T-helper 2 cell (primary cell): ENCODE measurements around the gene TMEM139.
A peak's percentile ranks its signal among the peaks of the same experiment; 100 is the strongest.
"Not testable (repeated sequence)": the region's sequence is repeated elsewhere in the genome, so short reads cannot be mapped to it uniquely, and the experiment has no call there.

ENCODE experiments used
- DNase-seq, 5 experiments: peaks; one replicate each; pipeline versions ENCODE4 v3.0.0 to v3.0.0-alpha.2; 2012 to 2022

TMEM139 gene

GRCh38 chr7:143289888-143290287, 5.1 kb downstream of the TMEM139 start:
- DNase-seq, result not testable (repeated sequence)

DNA sequence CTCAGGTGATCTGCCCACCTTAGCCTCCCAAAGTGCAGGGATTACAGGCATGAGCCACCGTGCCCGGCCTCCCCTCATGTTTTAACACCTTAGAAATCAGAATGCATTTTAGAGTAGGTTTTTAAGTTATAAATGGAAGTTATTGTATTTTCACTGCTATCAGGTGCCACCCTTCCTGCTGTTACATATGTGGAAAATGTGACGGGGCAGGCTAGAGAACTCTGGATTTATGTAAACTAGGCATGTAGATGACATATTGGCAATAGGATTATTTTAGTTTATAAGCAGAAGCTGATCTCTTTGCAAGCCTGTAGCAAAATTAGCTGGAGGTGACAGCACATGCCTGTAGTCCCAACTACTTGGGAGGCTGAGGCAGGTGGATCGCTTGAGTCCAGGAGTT, 5.5 kb downstream of the TMEM139 start:
- DNase-seq, result no peak

- DNase-seq, result no peak
Observed at GRCh38 chr7:143292876-143293275, 8.1 kb downstream of the TMEM139 start.

DNA sequence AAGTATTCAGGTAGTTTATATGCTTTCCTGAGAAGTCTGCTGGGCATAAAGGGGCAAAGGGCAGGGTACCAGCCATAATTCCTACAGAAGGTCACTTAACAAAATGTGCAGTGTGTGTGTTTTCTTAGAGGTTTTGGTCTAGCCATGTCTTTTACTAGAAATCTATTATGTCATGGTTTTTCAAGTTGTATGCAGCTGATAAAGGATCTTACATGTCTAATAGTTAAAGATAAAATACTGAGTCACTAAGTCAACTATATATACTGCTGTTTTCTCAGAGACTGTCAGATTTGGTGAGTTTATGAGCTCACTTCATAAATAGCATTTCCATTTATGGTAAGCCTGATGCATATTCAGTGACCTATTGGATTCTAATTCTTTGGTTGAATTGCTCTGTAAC, 11.1 kb downstream of the TMEM139 start:
- DNase-seq, result no peak

DNA sequence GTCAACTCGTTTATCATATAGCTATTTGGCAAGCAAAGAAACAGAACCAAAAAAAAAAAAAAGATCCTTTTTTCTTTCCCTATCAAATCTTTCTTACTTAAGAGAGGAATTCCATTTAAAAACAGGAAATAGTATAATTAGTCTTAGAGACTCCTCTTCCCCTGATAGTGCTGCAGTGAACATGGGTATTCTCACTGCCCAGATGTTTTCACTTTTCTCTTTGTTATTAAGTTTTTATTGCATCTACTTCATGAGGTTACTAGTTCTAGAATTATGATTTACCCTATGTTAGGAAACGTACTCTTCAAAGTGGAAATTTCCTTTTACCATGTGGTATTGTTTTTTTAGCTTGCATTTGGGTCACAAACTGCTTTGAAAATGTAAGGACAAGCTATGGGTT, 11.9 kb downstream of the TMEM139 start:
- DNase-seq, result no peak

GRCh38 chr7:143299346-143299745, 14.6 kb downstream of the TMEM139 start:
- DNase-seq, result no peak

GRCh38 chr7:143299840-143300239, 15.1 kb downstream of the TMEM139 start:
- peak; percentile 17 to 74 (median 42) for DNase-seq

DNA sequence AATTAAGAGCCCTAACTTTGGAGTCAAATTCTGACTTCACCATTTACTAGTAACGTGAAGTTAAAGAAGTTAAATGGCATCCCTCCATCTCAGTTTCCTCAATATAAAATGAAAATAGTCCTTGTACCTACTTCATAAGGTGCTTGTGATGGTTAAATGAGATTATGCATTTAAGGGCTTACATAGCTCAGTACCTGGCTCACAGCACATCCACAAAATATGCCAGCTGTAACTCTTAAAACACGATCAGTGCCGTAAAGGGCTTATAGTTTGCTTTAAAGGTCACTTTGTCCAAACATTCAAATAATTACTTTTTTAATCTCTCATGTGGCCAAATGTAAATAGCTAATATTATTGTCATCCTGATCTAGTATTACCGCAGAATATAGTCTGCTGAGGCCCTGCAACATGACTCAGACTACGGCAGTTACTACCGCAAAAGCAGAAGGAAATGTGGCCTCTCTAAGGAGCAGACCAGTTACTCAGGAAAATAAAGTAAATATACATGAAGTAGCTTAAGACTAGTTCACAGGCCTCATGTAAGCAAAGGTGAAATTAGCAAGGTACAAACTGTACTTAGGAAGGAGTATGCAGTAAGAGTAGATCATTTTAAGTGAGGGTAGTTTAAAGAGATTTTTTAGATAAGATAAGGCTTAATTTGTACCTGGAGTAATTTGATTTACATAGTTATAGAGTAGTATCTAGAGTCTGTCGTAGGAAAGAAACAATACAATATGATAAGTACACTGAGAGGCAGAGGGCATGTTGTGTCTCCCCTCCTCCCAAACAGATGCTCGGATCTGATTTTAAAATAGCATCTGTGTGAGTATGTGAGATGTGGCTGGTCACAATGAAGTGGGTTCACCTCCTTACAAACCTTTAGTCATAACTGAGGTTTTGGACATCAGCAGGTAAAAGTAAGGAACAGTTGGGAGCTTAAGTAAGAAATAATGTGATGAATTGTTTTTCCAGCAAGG, 16.5 kb downstream of the TMEM139 start:
- no peak for DNase-seq

DNA sequence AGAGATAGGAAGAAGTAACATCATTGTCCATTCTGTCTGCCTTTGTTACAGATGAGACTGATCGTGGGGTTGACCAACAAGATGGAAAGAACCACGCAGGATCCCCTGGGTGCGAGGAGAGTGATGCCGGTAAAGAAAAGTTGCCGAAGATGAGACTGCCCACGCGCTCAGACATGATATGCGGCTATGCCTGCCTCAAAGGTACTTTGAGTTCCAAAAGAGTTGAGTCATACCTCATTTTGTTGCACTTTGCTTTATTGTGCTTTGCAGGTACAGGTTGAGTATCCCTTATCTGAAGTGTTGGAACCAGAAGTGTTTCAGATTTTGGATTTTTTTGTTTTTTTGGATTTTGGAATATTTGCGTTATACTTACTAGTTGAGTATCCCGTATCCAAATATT, 19.0 kb downstream of the TMEM139 start:
- no peak for DNase-seq

- DNase-seq, result no peak
Observed at GRCh38 chr7:143304938-143305337, 20.2 kb downstream of the TMEM139 start.

- DNase-seq, result peak; percentile 23 to 82 (median 60)
Observed at GRCh38 chr7:143305423-143306070, 20.8 kb downstream of the TMEM139 start.

DNA sequence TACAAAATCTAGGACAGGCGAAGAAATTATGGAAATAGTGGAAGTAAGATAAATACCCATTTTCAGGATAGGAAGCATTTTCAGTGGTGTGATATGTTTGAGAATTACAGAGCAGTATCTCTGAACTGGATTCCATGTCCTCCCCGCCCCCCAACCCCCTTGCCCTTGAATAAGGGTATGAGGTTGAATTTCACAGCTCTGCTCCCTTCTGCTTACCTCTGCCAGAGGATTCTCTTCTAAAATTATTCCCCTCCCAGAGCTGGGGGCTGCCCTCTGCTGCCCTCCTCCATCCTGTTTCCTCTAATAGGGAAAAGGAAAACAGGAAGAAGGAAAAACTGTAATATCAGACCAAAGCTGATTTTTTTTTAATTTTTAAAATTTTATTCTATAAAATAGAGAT, 23.9 kb downstream of the TMEM139 start:
- DNase-seq, result no peak

DNA sequence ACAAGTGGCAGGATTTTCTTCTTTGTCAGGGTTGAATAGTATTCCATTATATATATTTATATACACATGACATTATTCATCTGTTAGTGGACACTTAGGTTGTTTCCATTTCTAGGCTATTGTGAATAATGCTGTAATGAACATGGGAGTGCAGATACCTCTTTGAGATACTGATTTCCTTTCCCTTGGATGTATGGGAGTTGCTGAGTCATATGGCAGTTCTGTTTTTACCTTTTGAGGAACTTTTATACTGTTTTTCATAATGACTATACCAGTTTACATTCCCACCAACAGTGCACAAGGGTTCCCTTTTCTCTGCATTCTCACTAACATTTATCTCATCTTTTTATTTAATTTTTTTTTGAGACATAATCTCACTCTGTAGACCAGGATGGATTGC, 29.4 kb downstream of the TMEM139 start:
- no peak for DNase-seq

DNA sequence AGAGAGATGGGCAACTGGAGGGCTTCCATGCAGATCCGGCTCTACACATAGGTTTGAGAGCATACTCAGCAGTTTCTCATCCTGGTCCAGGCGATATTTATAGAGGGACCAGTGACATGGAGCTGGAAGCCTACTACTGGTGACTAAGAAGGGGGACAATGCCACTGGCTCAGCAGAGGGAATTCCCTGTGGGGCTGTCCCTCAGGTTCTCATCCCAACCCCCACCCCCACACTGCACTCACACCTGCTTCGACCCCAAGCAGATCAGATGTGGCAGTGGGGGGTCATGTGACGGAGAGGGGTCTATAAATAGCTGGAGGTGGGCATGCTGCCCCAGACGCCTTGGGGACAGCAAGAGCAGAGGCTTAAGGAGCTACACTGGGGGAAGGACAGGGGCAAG, 31.0 kb downstream of the TMEM139 start, which contains the start of gene CLCN1:
CLCN1 (plus strand) TSS at position 336 of the 400 bp plus-strand sequence. CDS start 102 bp downstream, outside the sequence.
- no peak for DNase-seq

DNA sequence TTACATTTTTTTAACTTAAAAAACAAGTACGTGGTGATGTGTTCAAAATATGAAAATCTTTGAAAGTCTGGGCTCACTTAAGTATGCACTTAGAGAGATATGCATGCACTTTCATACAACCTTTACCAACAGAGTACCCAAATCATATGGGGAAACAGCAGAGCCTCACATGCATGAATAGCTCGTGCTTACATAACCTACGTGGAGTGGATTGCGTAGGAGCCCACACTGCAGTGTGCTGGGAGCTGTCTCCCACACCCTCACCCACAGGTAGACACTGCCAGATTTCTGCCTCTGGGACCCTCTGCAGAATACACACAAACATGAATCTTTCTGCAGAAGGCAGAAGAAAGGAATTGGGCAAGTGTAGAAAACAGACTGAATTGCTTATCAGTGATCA, 31.7 kb downstream of the TMEM139 start:
- no peak for DNase-seq

GRCh38 chr7:143318661-143319060, 33.9 kb downstream of the TMEM139 start:
- DNase-seq, result no peak

DNA sequence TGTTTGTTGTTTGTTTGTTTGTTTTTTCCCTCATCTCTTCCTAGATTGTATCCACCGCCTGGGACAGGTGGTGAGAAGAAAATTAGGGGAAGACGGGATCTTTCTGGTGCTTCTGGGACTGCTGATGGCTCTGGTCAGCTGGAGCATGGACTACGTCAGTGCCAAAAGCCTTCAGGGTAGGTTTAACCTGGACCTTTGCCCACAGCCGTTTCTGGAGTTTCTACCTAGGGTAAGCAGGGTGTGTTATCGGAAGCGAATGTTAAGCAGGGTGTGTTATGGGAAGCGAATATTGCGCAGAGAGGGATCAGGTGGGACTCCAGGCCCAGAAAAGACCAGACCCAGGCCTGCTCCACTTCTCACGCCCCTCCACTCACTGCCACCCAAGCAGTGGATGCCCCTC, 35.9 kb downstream of the TMEM139 start:
- DNase-seq, result no peak

GRCh38 chr7:143321242-143321641, 36.5 kb downstream of the TMEM139 start:
- DNase-seq, result no peak

- DNase-seq, result no peak
Observed at GRCh38 chr7:143321734-143322133, 37.0 kb downstream of the TMEM139 start.

DNA sequence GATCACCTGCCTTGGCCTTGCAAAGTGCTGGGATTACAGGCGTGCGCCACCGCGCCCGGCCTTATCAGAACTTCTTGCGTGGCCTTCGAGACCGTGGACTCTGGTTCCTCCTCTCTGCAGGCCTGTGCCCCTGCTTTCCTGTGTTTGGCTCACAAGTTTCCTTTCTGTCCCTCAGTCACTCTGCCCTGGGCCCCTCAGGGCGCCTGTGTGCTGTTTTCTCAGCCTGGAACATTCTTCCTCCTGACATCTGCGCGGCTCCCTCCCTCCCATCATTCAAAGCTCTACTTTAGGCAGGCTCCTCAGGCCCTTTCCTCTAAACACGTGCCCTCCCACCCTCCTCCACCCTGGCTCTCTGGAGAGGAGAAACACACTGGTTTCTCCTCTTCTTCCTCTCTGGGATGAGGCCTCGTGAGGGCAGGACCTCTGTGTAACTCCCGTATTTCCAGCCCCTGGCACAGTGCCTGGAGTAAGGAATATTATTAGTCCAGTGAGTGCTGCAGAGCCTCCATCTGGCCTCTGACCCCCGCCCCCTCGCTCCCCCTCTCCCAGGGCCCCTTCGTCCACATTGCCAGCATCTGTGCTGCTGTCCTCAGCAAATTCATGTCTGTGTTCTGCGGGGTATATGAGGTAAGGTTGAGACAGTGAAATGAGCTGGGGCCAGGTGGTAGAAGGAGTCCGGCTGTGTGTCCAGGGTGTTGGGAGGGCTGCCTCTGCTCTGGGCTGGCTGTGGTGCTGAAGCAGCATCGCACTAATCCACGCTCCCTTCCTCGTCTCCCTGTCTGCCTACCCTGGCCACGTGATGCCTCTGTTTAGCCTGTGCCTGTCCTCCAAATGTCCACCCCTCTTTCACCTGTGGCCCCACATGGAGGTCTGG, 38.2 kb downstream of the TMEM139 start:
- DNase-seq, result no peak

DNA sequence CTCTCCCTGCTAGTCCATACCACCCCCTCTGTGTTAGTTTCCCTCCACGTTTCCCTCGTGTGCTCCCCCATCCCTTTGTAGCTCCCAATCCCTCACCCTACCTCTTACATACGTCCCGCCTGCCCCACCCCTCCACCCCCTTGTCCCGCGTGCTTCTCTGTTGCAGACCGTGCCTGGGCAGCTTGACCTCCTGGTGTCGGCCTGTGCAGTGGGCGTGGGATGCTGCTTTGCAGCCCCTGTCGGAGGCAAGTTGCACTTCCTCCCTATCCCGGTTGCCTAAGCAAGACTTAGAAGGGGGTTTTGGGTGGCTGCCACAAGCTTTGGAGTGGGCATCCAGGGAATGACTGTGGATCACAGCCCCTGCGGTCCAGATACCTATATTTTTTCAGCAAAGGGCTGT, 38.9 kb downstream of the TMEM139 start:
- no peak for DNase-seq

DNA sequence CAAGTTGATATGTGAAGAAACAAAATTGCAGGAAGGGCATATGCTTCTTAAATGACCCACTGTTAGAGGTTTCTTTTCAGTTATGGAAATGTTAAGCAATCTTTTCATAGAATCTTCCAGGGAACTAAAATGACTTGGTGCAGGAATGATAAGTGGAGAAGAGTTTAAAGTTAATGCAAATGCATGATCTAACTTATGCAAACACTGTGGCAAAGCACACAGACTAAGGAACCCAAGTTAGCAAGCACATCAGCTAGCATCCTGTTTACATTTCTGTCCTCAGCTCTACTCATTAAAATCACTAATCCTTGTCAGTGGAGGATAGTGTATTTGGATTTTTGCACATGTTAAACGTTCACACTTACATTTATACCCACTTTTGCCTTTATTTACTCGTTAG, 40.5 kb downstream of the TMEM139 start:
- peak in 1 of 5 experiments; percentile 66 for DNase-seq

DNA sequence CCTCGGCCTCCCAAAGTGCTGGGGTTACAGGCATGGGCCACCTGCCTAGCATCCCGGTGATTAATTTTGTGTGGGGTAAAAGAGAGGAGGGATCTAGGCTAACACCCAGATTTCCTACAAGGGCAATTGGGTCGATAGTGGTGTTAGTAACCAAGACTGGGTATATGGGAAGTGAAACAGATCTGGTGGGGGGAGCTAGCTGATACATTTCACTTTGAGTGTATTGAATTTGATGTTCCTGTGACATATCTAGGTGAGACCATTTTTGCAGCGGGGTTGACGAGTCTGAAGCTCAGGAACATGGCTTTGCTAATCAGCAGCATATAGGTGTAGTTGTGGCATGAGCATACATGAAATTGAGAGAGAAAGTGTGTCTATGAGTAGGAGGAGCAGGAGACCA, 43.1 kb downstream of the TMEM139 start:
- no peak for DNase-seq
